Adrenal gland (tissue), 5 donors: ENCODE measurements around the gene HOXD8.

Experiments used
- CTCF ChIP-seq, 6 experiments: fragments of 450-650 bp in 4 of 6; fragments of 200-600 bp in 2 of 6; sonication (generic) in 1 of 6; IDR thresholded peaks; 1 replicate in 5 of 6; 2 replicates in 1 of 6; pipeline versions ENCODE4 v1.5.1 to v1.8.0; 2016 to 2021; ENCODE audit warnings: antibody characterized with exemption in 6 of 6, mild to moderate bottlenecking in 2 of 6, moderate library complexity in 1 of 6
- POLR2A ChIP-seq, 2 donors: fragments of 450-650 bp; IDR thresholded peaks; one replicate each; pipeline ENCODE4 v1.6.1; 2017; ENCODE audit warnings: antibody characterized with exemption in 2 of 2, mild to moderate bottlenecking in 2 of 2, moderate library complexity in 1 of 2
- donor health status: DM: no; HTN: no; CAD: no.

GRCh38 chr2:176121190-176122051 is 8.1 kb upstream of the HOXD8 start:
- TF ChIP-seq CTCF (IDR thresholded peaks at IDR 0.05) (no peak), POLR2A (IDR thresholded peaks at IDR 0.05) (no peak)
